ENCODE results near the gene EMP3. TPM values are rescaled to one million over a fixed set of nuclear protein-coding genes. Genes with fewer than 3 reads are reported as not detected.

The EMP3 gene
- total and polyA plus RNA-seq, 2 experiments from 2014 or later = 6.0 to 25.1 TPM

- TF ChIP-seq REST (IDR thresholded peaks at IDR 0.05; ENCODE audit: unreplicated experiment) = no peak
- TF ChIP-seq STAT1 (IDR thresholded peaks at IDR 0.05; ENCODE audit: unreplicated experiment) = no peak
- TF ChIP-seq CREB1 (CRISPR knock-in tag; IDR thresholded peaks at IDR 0.05; ENCODE audit: low read depth) = no peak
These were observed 53.7 kb downstream of the EMP3 start (continued) for GRCh38 chr19:48379058-48379457.

Other genes starting within 250 kb of the EMP3 start
- 2.0 and 3.4 TPM in 2 replicates for gene PLA2G4C, start 214.7 kb upstream of the EMP3 start, total RNA-seq (2014; rRNA removed; shearing (Covaris generic))
- gene PLA2G4C, start 214.7 kb upstream of the EMP3 start, polyA plus RNA-seq (2016; fragmentation: Nextera tagmentation; extraction: Ambion mirVana) = 2.9 and 4.1 TPM in 2 replicates
- gene LIG1, start 155.2 kb upstream of the EMP3 start, total RNA-seq (2014; rRNA removed; shearing (Covaris generic)) = 75.0 and 79.3 TPM in 2 replicates
- gene LIG1, start 155.2 kb upstream of the EMP3 start, polyA plus RNA-seq (2016; fragmentation: Nextera tagmentation; extraction: Ambion mirVana) = 96.9 and 122 TPM in 2 replicates
- 9.1 and 10.6 TPM in 2 replicates for gene ZSWIM9, start 154.9 kb upstream of the EMP3 start, total RNA-seq (2014; rRNA removed; shearing (Covaris generic))
- 2.9 and 4.2 TPM in 2 replicates for gene ZSWIM9, start 154.9 kb upstream of the EMP3 start, polyA plus RNA-seq (2016; fragmentation: Nextera tagmentation; extraction: Ambion mirVana)
- 17.1 and 30.6 TPM in 2 replicates for gene CARD8, start 69.6 kb upstream of the EMP3 start, total RNA-seq (2014; rRNA removed; shearing (Covaris generic))
- gene CARD8, start 69.6 kb upstream of the EMP3 start, polyA plus RNA-seq (2016; fragmentation: Nextera tagmentation; extraction: Ambion mirVana) = 16.6 and 21.9 TPM in 2 replicates
- 6.9 and 11.1 TPM in 2 replicates for gene ZNF114, start 55.5 kb upstream of the EMP3 start, total RNA-seq (2014; rRNA removed; shearing (Covaris generic))
- 9.2 and 12.2 TPM in 2 replicates for gene ZNF114, start 55.5 kb upstream of the EMP3 start, polyA plus RNA-seq (2016; fragmentation: Nextera tagmentation; extraction: Ambion mirVana)
- 15.0 and 16.6 TPM in 2 replicates for gene TMEM143, start 38.4 kb downstream of the EMP3 start, total RNA-seq (2014; rRNA removed; shearing (Covaris generic))
- gene TMEM143, start 38.4 kb downstream of the EMP3 start, polyA plus RNA-seq (2016; fragmentation: Nextera tagmentation; extraction: Ambion mirVana) = 10.0 and 12.8 TPM in 2 replicates
- gene SYNGR4, start 38.8 kb downstream of the EMP3 start, total RNA-seq (2014; rRNA removed; shearing (Covaris generic)) = not detected in 2 replicates
- gene SYNGR4, start 38.8 kb downstream of the EMP3 start, polyA plus RNA-seq (2016; fragmentation: Nextera tagmentation; extraction: Ambion mirVana) = not detected in 2 replicates
- gene KDELR1, start 66.0 kb downstream of the EMP3 start, total RNA-seq (2014; rRNA removed; shearing (Covaris generic)) = 171 and 184 TPM in 2 replicates
- gene KDELR1, start 66.0 kb downstream of the EMP3 start, polyA plus RNA-seq (2016; fragmentation: Nextera tagmentation; extraction: Ambion mirVana) = 176 and 177 TPM in 2 replicates
- 16.5 and 20.0 TPM in 2 replicates for gene GRIN2D, start 68.1 kb downstream of the EMP3 start, total RNA-seq (2014; rRNA removed; shearing (Covaris generic))
- 4.4 and 6.0 TPM in 2 replicates for gene GRIN2D, start 68.1 kb downstream of the EMP3 start, polyA plus RNA-seq (2016; fragmentation: Nextera tagmentation; extraction: Ambion mirVana)
- 58.0 and 64.6 TPM in 2 replicates for gene GRWD1, start 120.4 kb downstream of the EMP3 start, total RNA-seq (2014; rRNA removed; shearing (Covaris generic))
- 23.2 and 25.8 TPM in 2 replicates for gene GRWD1, start 120.4 kb downstream of the EMP3 start, polyA plus RNA-seq (2016; fragmentation: Nextera tagmentation; extraction: Ambion mirVana)
- gene KCNJ14, start 130.0 kb downstream of the EMP3 start, total RNA-seq (2014; rRNA removed; shearing (Covaris generic)) = 0.94 and 1.2 TPM in 2 replicates
- 0.73 and 0.81 TPM in 2 replicates for gene KCNJ14, start 130.0 kb downstream of the EMP3 start, polyA plus RNA-seq (2016; fragmentation: Nextera tagmentation; extraction: Ambion mirVana)
- gene CYTH2, start 143.8 kb downstream of the EMP3 start, total RNA-seq (2014; rRNA removed; shearing (Covaris generic)) = 42.6 and 60.4 TPM in 2 replicates
- gene CYTH2, start 143.8 kb downstream of the EMP3 start, polyA plus RNA-seq (2016; fragmentation: Nextera tagmentation; extraction: Ambion mirVana) = 38.8 and 41.1 TPM in 2 replicates
- 5.7 and 11.8 TPM in 2 replicates for gene LMTK3, start 186.3 kb downstream of the EMP3 start, total RNA-seq (2014; rRNA removed; shearing (Covaris generic))
- gene LMTK3, start 186.3 kb downstream of the EMP3 start, polyA plus RNA-seq (2016; fragmentation: Nextera tagmentation; extraction: Ambion mirVana) = 1.6 and 2.0 TPM in 2 replicates
- gene SULT2B1, start 226.6 kb downstream of the EMP3 start, total RNA-seq (2014; rRNA removed; shearing (Covaris generic)) = 1.3 TPM in 1 of 2 replicates, not detected in the other
- 2.3 and 2.5 TPM in 2 replicates for gene SULT2B1, start 226.6 kb downstream of the EMP3 start, polyA plus RNA-seq (2016; fragmentation: Nextera tagmentation; extraction: Ambion mirVana)

All from GM23338 (cell line).